GM23338 (cell line): ENCODE results near the gene SNX4. TPM values are rescaled to one million over a fixed set of nuclear protein-coding genes. Genes with fewer than 3 reads are reported as not detected.
A peak's percentile ranks its signal among the peaks of the same experiment; 100 is the strongest.

Experiments
- ATAC-seq: fragments of 200-7000 bp; cut with Tn5 transposase; 3 replicates; pipeline ENCODE4 v1.9.1; 2020
- DNase-seq: peaks from one replicate; pipeline ENCODE4 v3.0.0-alpha.2; 2015; ENCODE audit warnings: low spot score
- H2AFZ ChIP-seq: fragments of 200-600 bp; sonication (generic); 2 replicates; pipeline ENCODE4 v1.8.0; 2016; ENCODE audit warnings: antibody characterized with exemption, mild to moderate bottlenecking, moderate library complexity
- H3F3A ChIP-seq: fragments of 200-600 bp; sonication (generic); replicated peaks from 2 replicates; pipeline ENCODE4 v1.8.0; 2017; ENCODE audit warnings: antibody characterized with exemption, mixed run types, low read depth
- H3K27ac ChIP-seq: fragments of 200-600 bp; sonication (generic); 2 replicates; pipeline ENCODE4 v1.6.1; 2016; ENCODE audit warnings: low read depth
- H3K27me3 ChIP-seq: fragments of 200-600 bp; sonication (generic); 2 replicates; pipeline ENCODE4 v1.8.0; 2016; ENCODE audit warnings: mild to moderate bottlenecking, mixed run types, moderate library complexity; ENCODE audit not compliant: insufficient read depth
- H3K36me3 ChIP-seq: fragments of 200-600 bp; sonication (generic); 2 replicates; pipeline ENCODE4 v1.8.0; 2016; ENCODE audit warnings: mild to moderate bottlenecking; ENCODE audit not compliant: insufficient read depth
- H3K4me1 ChIP-seq: fragments of 200-600 bp; sonication (generic); 2 replicates; pipeline ENCODE4 v1.8.0; 2016; ENCODE audit warnings: mild to moderate bottlenecking, moderate library complexity; ENCODE audit not compliant: insufficient read depth
- H3K4me2 ChIP-seq: fragments of 200-600 bp; sonication (generic); 2 replicates; pipeline ENCODE4 v1.7.1; 2017; ENCODE audit warnings: mixed run types
- H3K4me3 ChIP-seq: fragments of 200-600 bp; sonication (generic); 2 replicates; pipeline ENCODE4 v1.6.1; 2016; ENCODE audit warnings: mixed run types
- H3K79me2 ChIP-seq: fragments of 200-600 bp; sonication (generic); replicated peaks from 2 replicates; pipeline ENCODE4 v1.8.0; 2017; ENCODE audit warnings: mild to moderate bottlenecking; ENCODE audit not compliant: insufficient read depth
- H3K9me2 ChIP-seq: fragments of 200-600 bp; sonication (generic); 2 replicates; pipeline ENCODE4 v1.8.0; 2017; ENCODE audit not compliant: insufficient read depth
- H4K20me1 ChIP-seq: fragments of 200-600 bp; sonication (generic); replicated peaks from 2 replicates; pipeline ENCODE4 v1.8.0; 2017; ENCODE audit warnings: mild to moderate bottlenecking; ENCODE audit not compliant: insufficient read depth
- H3K27ac Mint-ChIP-seq: 2 replicates; pipeline ENCODE4 v1.8.0; 2020; ENCODE audit warnings: inconsistent platforms, mild to moderate bottlenecking, moderate library complexity, mixed read lengths
- H3K27me3 Mint-ChIP-seq: 3 replicates; pipeline ENCODE4 v1.8.0; 2022; ENCODE audit warnings: low read depth, mild to moderate bottlenecking, moderate library complexity, mixed read lengths, inconsistent platforms; ENCODE audit not compliant: insufficient read depth, poor library complexity
- H3K36me3 Mint-ChIP-seq: 3 replicates; pipeline ENCODE4 v1.8.0; 2021; ENCODE audit warnings: low read depth, mild to moderate bottlenecking, inconsistent platforms, moderate library complexity, mixed read lengths
- H3K4me1 Mint-ChIP-seq: 3 replicates; pipeline ENCODE4 v1.8.0; 2020; ENCODE audit warnings: mild to moderate bottlenecking, inconsistent platforms, mixed read lengths
- H3K4me3 Mint-ChIP-seq: 3 replicates; pipeline ENCODE4 v1.8.0; 2021; ENCODE audit warnings: moderate library complexity, mild to moderate bottlenecking, inconsistent platforms, mixed read lengths
- H3K9me3 Mint-ChIP-seq: 3 replicates; pipeline ENCODE4 v1.8.0; 2020; ENCODE audit warnings: moderate library complexity, mild to moderate bottlenecking, inconsistent platforms, mixed read lengths
- EZH2phosphoT487 ChIP-seq: fragments of 200-600 bp; sonication (generic); IDR thresholded peaks from one replicate; pipeline ENCODE4 v1.8.1; 2018; ENCODE audit warnings: antibody characterized with exemption; ENCODE audit not compliant: unreplicated experiment
- JUNB ChIP-seq: IDR thresholded peaks from one replicate; pipeline ENCODE4 v1.6.1; 2016; ENCODE audit warnings: antibody characterized with exemption; ENCODE audit not compliant: unreplicated experiment
- POLR2AphosphoS5 ChIP-seq: IDR thresholded peaks from 2 replicates; pipeline ENCODE4 v1.6.1; 2016; ENCODE audit warnings: antibody characterized with exemption, low read depth
- ZNF114 ChIP-seq: fragments of 250-450 bp; sonication (Bioruptor Pico); IDR thresholded peaks from 2 replicates; pipeline ENCODE4 v1.5.0; 2020; ENCODE audit warnings: mild to moderate bottlenecking, moderate library complexity
- polyA plus RNA-seq: library from polyadenylated mRNA; unstranded; fragments of >200 nt; fragmentation: Nextera tagmentation; extraction: Ambion mirVana; gene quantifications from 2 replicates; pipeline ENCODE4 v1.2.1, GENCODE V29; 2016
- total RNA-seq: library from RNA; depleted of rRNA; stranded (reverse); fragments of >200 nt; shearing (Covaris generic); gene quantifications from 2 replicates; pipeline ENCODE4 v1.2.3, GENCODE V29; 2014
- TF ChIP-seq, protein P1 (sequence below): IDR thresholded peaks from 2 replicates; pipeline ENCODE4 v1.6.1; 2016; ENCODE audit warnings: antibody characterized with exemption
- TF ChIP-seq, protein P2 (sequence below): fragments of 250-450 bp; sonication (Bioruptor Pico); IDR thresholded peaks from 2 replicates; pipeline ENCODE4 v1.5.0; 2020; ENCODE audit warnings: mild to moderate bottlenecking, moderate library complexity

SNX4 gene
- total and polyA plus RNA-seq, 2 experiments from 2014 or later, result 13.0 to 27.8 TPM

DNA sequence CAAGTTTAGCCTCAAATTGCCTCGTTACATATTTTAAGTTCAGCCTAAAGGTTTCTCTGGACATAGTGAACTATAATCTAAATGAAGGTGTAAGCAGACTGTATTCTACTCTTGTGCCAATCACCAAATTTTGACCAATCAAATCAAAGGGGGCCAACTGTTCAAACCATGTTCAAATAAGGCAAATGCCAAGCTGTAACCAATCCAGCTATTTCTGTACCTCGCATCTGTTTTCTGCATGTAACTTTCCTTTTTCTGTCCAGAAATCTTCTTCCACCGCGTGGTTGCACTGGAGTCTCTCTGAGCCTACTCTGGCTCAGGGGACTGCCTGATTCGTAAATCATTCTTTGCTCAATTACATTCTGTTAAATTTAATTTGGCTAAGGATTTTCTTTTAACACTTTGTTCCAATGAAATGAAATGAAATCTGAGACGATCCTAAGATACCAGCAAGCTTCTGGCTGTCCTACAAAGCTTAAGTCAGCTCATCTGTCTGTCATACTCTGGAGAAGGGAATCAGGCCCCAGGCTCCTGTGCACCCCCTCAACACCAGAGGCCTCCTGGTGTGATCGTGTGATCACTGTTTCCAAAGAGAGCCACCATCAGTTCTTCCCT, 91.7 kb downstream of the SNX4 start:
- H3K4me2 ChIP-seq, result no peak overlapping the region
- Mint-ChIP-seq H3K9me3 (peaks cover 10% of the 10 kb centered on the region), H3K27ac (no peak overlapping the region), H3K27me3 (no peaks in the 10 kb centered on the region), H3K4me1 (no peaks in the 10 kb centered on the region; the same call in 2 of the 3 replicates), H3K36me3 (peaks cover 4% of the 10 kb centered on the region; the same call in 1 of the 3 replicates), H3K4me3 (no peak overlapping the region)
- TF ChIP-seq ZNF114 (CRISPR knock-in tag) (no peak), EZH2phosphoT487 (no peak), POLR2AphosphoS5 (no peak), JUNB (no peak)
- TF ChIP-seq, protein P1, sequence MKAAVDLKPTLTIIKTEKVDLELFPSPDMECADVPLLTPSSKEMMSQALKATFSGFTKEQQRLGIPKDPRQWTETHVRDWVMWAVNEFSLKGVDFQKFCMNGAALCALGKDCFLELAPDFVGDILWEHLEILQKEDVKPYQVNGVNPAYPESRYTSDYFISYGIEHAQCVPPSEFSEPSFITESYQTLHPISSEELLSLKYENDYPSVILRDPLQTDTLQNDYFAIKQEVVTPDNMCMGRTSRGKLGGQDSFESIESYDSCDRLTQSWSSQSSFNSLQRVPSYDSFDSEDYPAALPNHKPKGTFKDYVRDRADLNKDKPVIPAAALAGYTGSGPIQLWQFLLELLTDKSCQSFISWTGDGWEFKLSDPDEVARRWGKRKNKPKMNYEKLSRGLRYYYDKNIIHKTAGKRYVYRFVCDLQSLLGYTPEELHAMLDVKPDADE, result no peak
- TF ChIP-seq, protein P2, sequence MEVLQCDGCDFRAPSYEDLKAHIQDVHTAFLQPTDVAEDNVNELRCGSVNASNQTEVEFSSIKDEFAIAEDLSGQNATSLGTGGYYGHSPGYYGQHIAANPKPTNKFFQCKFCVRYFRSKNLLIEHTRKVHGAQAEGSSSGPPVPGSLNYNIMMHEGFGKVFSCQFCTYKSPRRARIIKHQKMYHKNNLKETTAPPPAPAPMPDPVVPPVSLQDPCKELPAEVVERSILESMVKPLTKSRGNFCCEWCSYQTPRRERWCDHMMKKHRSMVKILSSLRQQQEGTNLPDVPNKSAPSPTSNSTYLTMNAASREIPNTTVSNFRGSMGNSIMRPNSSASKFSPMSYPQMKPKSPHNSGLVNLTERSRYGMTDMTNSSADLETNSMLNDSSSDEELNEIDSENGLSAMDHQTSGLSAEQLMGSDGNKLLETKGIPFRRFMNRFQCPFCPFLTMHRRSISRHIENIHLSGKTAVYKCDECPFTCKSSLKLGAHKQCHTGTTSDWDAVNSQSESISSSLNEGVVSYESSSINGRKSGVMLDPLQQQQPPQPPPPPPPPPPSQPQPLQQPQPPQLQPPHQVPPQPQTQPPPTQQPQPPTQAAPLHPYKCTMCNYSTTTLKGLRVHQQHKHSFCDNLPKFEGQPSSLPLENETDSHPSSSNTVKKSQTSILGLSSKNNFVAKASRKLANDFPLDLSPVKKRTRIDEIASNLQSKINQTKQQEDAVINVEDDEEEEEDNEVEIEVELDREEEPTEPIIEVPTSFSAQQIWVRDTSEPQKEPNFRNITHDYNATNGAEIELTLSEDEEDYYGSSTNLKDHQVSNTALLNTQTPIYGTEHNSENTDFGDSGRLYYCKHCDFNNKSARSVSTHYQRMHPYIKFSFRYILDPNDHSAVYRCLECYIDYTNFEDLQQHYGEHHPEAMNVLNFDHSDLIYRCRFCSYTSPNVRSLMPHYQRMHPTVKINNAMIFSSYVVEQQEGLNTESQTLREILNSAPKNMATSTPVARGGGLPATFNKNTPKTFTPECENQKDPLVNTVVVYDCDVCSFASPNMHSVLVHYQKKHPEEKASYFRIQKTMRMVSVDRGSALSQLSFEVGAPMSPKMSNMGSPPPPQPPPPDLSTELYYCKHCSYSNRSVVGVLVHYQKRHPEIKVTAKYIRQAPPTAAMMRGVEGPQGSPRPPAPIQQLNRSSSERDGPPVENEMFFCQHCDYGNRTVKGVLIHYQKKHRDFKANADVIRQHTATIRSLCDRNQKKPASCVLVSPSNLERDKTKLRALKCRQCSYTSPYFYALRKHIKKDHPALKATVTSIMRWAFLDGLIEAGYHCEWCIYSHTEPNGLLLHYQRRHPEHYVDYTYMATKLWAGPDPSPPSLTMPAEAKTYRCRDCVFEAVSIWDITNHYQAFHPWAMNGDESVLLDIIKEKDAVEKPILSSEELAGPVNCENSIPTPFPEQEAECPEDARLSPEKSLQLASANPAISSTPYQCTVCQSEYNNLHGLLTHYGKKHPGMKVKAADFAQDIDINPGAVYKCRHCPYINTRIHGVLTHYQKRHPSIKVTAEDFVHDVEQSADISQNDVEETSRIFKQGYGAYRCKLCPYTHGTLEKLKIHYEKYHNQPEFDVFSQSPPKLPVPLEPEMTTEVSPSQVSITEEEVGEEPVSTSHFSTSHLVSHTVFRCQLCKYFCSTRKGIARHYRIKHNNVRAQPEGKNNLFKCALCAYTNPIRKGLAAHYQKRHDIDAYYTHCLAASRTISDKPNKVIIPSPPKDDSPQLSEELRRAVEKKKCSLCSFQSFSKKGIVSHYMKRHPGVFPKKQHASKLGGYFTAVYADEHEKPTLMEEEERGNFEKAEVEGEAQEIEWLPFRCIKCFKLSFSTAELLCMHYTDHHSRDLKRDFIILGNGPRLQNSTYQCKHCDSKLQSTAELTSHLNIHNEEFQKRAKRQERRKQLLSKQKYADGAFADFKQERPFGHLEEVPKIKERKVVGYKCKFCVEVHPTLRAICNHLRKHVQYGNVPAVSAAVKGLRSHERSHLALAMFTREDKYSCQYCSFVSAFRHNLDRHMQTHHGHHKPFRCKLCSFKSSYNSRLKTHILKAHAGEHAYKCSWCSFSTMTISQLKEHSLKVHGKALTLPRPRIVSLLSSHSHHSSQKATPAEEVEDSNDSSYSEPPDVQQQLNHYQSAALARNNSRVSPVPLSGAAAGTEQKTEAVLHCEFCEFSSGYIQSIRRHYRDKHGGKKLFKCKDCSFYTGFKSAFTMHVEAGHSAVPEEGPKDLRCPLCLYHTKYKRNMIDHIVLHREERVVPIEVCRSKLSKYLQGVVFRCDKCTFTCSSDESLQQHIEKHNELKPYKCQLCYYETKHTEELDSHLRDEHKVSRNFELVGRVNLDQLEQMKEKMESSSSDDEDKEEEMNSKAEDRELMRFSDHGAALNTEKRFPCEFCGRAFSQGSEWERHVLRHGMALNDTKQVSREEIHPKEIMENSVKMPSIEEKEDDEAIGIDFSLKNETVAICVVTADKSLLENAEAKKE, result no peak
- H3K4me1 ChIP-seq, result no peaks in the 10 kb centered on the region
- H3K36me3 ChIP-seq, result no peaks in the 10 kb centered on the region
- ATAC-seq (no peak), DNase-seq (no peak)
- no peak overlapping the region for H3K4me3 ChIP-seq
- no peak overlapping the region for H3K27ac ChIP-seq
- H3F3A ChIP-seq, result no peaks in the 10 kb centered on the region
- peak overlapping the region; percentile 43; the same call in 1 of the 2 replicates for H2AFZ ChIP-seq
- H3K79me2 ChIP-seq, result no peaks in the 10 kb centered on the region
- H3K27me3 ChIP-seq, result no peaks in the 10 kb centered on the region
- no peaks in the 10 kb centered on the region for H4K20me1 ChIP-seq
- peaks cover 3% of the 10 kb centered on the region; the same call in 1 of the 2 replicates for H3K9me2 ChIP-seq
